ENCODE measurements around the gene PRDX6.
"Not testable (repeated sequence)": the region's sequence is repeated elsewhere in the genome, so short reads cannot be mapped to it uniquely, and the experiment has no call there.

Gene PRDX6

DNA sequence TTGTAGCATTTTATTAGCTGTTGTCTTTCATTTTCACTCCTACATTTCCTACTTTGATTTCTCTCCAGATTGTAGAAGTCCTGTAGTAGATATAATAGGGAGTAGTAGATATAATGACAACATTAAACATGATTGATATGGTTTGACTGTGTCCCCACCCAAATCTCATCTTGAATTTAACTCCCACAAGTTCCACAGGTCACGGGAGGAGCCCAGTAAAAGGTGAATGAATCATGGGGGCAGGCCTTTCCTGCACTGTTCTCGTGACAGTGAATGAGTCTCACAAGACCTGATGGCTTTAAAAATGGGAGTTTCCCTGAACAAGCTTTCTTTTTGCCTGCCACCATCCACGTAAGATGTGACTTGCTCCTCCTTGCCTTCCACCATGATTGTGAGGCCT, 7.5 kb upstream of the PRDX6 start:
- DNase-seq (ENCODE audit: low spot score), result no peak

DNA sequence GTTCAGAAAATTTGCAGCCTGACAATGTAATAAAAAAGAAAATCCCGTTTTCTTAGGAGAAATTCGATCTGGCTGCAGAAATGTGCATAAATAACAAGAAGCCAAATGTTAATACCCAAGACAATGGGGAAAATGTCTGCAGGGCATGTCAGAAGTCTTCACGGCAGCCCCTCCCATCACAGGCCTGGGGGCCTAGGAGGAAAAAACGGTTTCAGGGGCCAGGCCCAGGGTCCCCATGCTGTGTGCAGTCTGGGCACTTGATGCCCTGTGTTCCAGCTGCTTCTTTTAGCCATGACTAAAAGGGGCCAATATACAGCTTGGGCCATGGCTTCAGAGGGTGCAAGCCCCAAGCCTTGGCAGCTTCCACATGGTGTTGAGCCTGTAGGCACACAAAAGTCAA, 6.5 kb upstream of the PRDX6 start:
- no peak for DNase-seq (ENCODE audit: low spot score)

DNA sequence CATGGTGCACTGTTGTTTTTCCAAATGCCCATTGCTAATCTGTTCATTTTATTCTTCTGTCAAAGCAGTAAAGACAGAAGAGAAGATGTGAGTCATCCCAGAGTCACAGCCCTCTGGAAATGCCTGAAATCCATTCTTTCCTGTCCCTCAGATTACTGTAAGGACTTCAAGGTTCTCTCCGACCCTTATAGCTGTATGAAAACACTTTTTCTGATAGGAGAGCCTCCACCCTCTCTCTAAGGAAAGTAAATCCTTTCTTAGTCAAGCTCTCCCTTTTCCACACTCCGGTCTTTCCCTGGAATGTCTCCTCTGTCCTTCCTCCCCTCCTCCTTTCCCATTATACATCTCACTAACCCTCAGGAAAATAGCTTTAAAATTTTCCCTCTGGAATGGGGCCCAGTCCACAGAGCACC, 3.5 kb upstream of the PRDX6 start:
- DNase-seq (ENCODE audit: low spot score), result no peak

DNA sequence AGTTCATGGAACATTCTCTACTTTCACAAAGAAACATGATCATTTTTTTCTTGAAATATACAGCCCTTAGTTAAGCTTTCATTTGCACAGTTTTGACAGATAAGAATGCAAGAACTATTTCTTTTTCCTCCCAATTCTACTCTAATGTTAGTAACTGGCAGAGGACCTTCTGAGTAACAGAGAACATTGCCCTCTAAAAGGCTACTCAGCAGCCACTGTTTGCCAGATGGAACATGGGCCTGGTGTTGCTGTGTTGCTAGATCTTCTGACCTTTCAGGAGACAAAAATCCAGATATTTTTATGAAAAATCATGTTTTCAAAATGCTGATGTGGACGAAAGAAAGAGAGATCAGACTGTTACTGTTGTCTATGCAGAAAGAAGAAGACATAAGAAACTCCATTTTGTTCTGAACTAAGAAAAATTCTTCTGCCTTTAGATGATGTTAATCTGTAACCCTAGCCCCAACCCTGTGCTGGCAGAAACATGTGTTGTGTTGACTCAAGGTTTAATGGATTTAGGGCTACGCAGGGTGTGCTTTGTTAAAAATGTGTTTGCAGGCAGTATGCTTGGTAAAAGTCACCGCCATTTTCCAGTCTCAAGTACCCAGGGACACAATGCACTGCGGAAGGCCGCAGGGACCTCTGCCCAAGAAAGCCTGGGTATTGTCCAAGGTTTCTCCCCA, 2.9 kb upstream of the PRDX6 start:
- no peak for DNase-seq (ENCODE audit: low spot score)

DNA sequence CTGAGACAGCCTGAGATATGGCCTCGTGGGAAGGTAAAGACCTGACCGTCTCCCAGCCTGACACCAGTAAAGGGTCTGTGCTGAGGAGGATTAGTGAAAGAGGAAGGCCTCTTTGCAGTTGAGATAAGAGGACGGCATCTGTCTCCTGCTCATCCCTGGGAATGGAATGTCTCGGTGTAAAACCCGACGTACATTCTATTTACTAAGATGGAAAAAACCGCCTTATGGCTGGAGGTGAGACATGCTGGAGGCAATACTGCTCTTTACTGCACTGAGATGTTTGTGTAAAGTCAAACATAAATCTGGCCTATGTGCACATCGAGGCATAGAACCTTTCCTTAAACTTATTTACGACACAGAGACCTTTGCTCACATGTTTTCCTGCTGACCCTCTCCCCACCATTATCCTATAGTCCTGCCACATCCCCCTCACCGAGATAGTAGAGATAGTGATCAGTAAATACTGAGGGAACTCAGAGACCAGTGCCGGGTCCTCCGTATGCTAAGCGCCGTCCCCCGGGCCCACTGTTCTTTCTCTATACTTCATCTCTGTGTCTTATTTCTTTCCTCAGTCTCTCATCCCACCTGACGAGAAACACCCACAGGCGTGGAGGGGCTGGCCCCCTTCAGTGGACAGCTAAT, 2.2 kb upstream of the PRDX6 start:
- DNase-seq (ENCODE audit: low spot score), result not testable (repeated sequence)

GRCh38 chr1:173475564-173476196, 1.5 kb upstream of the PRDX6 start:
- DNase-seq (ENCODE audit: low spot score), result no peak

DNA sequence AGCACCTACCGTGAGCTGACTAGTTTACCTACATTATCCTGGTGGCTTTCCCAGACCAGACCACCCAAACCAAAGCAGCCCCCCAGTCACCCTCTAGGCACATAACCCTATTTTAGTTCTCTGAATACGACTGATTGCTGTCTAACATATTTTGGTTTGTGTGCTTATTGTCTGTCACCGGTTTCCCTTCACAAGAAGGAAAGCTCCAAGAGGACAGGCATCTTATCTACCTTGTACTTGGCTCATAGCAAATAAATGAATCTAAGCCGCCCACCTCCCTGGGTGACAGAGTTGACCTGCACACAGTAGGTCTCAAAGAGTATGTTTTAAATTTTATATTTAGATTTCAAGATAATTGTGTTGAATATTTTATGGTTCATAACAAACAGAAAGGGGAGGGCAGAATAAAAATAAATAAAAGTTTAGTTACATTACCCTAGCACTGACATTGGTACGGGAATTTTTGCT, 904 bp upstream of the PRDX6 start:
- no peak for DNase-seq (ENCODE audit: low spot score)

GRCh38 chr1:173476665-173477285, 360 bp upstream of the PRDX6 start:
- DNase-seq (ENCODE audit: low spot score), result peak; percentile 94

DNA sequence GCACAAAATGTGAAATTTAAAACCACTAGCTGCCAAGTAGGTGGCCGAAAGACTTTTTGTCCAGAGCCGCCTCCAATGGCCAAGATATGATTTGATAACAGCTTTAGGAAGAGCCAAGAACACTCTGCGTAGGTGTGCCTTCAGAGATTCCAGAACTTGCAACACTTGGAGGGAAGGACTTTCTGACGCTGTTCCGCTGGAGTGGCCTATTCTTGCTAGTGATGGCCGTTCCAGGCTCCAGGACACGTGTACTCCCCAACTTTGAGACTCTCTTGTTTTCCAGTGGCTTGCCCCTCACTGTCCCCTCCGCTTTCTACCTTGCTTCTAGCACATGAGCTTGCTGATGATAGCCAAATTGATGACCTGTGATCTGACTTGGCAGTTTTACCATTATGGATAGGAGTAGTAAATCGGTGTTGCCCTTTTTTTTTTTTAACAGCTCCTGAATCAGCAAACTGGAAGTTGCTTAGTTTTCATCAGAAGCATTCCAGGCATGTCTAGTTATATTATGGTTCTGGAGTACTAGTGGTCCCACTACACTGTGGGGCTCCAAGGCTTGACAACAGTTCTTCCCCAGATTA, 1.0 kb downstream of the PRDX6 start:
- DNase-seq (ENCODE audit: low spot score), result no peak

- no peak for DNase-seq (ENCODE audit: low spot score)
These were observed 2.5 kb downstream of the PRDX6 start for GRCh38 chr1:173479649-173480048.

DNA sequence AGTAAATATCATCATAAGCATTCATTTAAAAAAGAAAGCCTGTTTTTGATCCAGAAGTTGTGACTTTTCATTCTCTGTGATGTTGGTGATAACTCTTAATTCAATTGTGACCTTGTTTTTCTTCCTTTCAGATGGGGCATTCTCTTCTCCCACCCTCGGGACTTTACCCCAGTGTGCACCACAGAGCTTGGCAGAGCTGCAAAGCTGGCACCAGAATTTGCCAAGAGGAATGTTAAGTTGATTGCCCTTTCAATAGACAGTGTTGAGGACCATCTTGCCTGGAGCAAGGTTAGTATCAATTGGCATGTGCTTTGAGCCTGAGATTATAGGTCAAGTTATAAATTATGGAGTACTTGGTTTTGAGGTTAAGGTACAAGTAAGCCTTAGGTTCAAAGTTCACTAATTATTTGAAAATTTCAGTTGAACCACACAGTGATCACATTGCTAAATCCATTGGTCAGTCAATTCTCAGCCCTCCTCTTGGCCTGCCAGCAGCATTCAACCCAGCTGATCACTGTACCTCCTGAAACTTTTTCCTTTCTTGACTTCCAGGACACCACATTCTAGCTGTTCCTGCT, 4.1 kb downstream of the PRDX6 start:
- no peak for DNase-seq (ENCODE audit: low spot score)

DNA sequence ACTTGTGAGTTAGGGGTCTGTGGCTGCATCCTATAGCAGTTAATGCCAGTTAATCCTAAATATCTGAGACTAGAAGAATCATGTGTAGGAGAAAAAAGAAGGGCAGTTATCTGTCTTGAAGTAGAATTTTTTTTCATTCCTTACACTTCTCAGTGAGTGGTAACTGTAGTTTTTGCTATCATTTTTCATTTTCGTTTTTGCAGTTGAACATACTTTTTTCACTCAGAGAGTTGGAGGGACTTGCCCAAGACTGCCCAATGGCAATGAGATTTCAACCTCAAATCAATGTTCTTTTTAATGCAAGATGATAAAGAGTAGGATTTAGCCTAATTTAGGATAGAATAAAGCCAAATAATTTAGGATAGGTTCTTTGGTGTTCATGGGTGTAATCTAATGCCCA, 5.5 kb downstream of the PRDX6 start:
- no peak for DNase-seq (ENCODE audit: low spot score)

DNA sequence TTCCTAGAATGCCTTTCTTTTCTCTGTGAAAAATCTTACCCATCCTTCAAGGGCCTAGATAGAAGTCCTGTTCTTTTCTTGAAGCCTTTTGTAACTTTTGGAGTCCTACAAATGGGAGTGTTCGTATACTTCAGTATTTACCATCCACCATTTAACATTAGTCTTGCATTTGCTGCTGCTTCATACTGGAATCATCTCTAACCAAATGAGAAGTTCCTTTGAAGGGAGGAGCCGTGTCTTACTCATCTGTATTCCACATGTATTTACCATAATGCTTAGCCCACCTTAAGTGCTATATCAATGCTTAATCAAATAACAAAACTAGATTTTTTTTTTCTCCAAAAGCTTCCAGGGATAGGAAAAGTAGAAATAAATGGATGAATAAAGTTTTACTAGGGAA, 7.1 kb downstream of the PRDX6 start:
- no peak for DNase-seq (ENCODE audit: low spot score)

GRCh38 chr1:173485401-173485800, 8.3 kb downstream of the PRDX6 start:
- DNase-seq (ENCODE audit: low spot score), result no peak

GRCh38 chr1:173488001-173488400, 10.9 kb downstream of the PRDX6 start:
- no peak for DNase-seq (ENCODE audit: low spot score)

- DNase-seq (ENCODE audit: low spot score), result no peak
These were observed 12.0 kb downstream of the PRDX6 start for GRCh38 chr1:173489149-173489600.

GRCh38 chr1:173489929-173490328, 12.8 kb downstream of the PRDX6 start:
- DNase-seq (ENCODE audit: low spot score), result no peak

- no peak for DNase-seq (ENCODE audit: low spot score)
These were observed 14.4 kb downstream of the PRDX6 start for GRCh38 chr1:173491508-173491907.

GRCh38 chr1:173493125-173493524, 16.0 kb downstream of the PRDX6 start:
- not testable (repeated sequence) for DNase-seq (ENCODE audit: low spot score)

- no peak for DNase-seq (ENCODE audit: low spot score)
These were observed 18.6 kb downstream of the PRDX6 start for GRCh38 chr1:173495609-173496267.

DNA sequence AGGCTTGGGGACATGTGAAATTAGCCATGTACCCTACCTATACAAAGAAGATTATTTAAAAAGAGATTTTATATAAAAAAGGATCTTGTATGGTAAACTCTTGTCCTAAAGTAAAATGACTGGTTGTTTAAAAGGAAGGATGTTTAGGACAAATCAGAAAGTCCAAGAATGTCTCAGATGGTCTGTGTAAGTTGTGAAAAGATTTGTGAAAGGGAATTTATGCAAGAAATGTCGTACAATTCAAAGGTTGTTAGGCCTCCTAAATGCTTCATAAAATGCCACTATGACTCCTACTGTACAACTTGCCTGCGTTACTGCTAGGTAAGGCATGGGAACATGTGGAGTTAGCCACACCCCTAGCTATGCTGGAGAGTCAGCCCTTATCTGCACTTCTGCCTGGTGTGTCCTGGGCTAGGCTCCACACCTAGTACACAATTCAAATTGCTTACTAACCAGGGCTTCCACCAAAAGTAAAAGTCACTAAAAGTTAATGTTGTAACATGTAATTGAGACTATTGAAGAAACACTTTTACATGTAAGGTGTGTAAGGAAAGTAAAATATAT, 19.7 kb downstream of the PRDX6 start:
- DNase-seq (ENCODE audit: low spot score), result no peak
